CD4-positive, alpha-beta T cell treated with Interleukin-10 for 1 hour (primary cell): ENCODE measurements around the gene WDFY2.

Experiments used
- DNase-seq: peaks from one replicate; pipeline ENCODE4 v3.0.0-alpha.2; 2020

Gene WDFY2

DNA sequence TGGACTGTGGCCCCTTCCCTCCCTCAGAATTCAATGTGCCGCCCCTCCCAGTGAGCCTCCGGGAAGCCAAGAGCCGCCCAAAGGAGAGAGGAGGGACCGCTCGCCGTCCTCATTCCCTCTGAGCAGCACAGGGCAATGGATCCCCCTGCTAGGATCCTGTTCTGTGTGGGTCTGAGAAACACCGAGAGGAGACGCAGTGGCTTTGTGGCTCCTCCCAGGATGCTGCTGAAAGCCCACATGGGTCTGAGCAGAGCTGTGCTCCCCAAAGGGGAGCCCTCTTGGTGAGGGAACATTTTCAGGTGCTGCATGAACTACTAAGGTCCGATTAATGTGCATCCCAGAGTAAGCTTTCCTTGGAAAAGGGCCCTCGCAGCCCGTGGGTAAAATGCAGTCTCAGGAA, 189.3 kb downstream of the WDFY2 start:
- no peak for DNase-seq

DNA sequence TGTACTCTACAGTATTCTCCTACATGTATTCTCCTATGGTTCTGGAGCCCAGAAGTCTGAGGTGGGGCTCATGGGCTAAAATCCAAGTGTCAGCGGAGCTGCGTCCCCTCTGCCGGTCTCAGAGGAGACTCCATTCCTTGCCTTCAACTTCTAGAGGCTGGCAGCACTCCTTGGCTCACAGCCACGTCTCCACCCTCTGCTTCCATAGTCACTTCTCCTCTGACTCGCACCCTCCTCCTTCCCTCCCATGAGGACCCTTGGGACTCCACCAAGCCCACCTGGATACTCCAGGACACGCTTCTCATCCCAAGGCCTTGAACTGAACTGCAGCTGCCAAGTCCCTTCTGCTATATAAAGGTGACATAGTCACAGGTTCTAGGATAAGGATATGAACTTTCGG, 191.9 kb downstream of the WDFY2 start:
- DNase-seq, result no peak

DNA sequence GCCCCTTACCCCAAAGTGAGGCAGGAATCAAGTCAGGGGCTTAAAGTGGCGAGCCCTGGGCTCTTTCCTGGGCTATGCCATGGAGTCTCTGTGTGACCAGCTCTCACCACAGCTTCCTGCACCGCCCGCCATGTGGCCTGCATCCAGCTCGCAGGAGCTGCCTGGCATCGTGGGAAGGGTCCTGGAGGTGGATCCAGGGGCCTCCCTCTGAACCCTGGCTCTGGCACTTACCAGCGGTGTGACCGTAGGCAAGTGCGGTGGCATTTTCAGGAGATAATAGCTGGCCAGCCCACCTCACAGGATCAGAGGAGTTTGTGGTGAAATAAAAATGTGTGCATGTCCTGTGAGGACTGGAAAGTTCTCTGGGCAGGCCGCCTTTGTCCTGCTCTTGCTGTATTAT, 193.7 kb downstream of the WDFY2 start:
- no peak for DNase-seq

DNA sequence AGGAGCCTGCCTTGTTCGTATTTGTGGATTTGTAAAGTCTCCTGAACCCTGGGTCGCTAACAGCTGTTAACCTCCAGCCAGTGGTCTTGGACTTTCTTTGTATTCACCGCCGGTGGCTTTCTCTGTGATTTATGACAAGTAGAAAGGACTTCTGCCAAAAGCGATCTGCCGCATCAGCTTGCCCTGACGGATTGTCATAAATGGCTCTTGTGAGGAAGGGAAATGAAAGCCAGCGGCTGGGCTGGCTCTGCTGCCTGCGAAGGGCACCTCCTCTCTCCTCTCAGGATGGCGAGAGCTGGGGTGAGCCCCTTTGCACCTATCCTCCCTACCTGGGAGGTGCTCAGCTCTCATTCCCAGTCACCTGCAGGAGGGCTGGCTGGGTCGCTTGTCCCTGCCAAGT, 194.1 kb downstream of the WDFY2 start:
- no peak for DNase-seq

DNA sequence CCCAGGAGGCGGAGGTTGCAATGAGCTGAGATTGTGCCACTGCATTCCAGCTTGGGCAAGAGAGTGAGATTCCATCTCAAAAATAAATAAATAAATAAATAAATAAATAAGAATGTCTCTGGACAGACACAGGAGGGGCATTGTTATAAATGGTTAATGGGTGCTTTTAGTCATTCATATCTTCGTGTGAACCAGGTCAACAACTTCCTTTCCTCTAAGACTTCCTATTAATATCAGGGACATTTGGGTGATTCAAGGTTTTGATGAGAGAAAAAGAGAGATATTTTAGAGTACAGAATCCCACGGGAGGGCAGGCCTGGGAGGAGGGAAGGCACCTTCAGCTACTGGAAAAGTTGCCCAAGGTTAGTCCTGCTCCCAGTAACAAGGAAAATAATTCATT, 195.8 kb downstream of the WDFY2 start:
- no peak for DNase-seq

DNA sequence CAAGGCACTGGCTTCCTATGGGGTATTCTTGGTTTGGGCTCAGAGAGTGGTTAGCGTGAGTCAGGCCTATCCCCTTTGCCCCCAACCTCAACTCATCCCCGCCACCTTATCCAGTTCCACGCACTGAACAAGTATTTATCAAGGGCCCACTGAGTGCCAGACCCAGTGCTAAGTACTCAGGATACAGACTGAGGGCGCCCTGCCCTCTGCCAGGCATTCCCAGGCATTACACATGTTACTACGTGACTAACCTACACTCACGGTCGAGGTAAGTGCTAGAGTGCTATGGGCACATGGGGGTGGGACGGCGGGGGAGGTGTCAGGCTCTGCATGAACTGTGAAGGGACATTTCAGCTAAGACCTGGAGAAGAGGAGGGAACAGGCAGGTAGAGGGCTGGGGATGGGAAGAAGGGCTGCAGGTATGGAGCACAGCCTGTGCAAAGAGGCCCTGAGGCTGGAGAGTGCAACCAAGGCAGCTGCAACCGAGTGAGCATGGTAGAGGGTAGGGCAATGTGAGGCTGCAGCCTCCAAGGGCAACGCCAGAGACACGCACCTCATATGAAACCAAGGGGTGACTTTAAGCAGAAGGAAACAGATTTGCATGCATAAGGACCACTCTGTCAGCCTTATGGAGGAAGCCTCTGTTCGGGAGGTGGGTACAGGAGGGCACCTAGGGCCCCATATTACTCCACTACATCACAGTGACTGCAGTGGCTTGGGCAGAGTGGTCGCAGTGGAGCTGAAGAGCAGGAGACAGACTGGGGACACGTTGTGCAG, 197.2 kb downstream of the WDFY2 start:
- DNase-seq, result no peak

DNA sequence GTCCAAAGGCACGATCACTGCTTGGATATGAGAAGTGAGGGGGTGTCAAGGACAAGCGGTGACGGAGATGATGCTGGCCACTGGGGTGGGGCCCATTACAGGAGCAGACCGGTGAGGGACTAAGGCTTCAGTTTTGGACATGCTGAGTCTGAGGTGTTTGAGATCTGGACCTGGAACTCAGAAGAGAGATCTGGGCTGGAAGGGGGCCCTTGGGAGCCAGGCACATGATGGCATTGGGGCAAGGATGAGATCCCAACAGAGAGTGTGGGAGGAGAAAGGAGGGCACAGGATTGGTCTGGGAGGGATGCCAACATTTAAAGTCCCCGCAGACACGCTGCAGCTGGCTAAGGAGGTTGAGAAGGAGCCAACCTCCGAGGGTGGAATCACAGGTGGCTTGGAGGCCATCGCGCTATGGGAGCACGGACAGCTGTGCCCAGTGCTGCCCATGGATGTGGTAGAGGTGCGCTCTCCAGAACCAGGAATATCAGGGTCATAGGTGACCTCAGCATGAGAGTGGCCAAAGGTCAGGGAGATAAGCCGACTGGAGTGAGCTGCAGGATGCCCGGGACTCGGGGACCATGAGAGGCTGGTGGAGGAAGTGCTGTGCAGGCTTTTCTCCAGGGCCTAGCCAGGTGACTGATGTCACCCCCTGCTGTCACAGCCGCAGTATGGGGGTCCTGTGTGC, 197.9 kb downstream of the WDFY2 start:
- DNase-seq, result no peak

DNA sequence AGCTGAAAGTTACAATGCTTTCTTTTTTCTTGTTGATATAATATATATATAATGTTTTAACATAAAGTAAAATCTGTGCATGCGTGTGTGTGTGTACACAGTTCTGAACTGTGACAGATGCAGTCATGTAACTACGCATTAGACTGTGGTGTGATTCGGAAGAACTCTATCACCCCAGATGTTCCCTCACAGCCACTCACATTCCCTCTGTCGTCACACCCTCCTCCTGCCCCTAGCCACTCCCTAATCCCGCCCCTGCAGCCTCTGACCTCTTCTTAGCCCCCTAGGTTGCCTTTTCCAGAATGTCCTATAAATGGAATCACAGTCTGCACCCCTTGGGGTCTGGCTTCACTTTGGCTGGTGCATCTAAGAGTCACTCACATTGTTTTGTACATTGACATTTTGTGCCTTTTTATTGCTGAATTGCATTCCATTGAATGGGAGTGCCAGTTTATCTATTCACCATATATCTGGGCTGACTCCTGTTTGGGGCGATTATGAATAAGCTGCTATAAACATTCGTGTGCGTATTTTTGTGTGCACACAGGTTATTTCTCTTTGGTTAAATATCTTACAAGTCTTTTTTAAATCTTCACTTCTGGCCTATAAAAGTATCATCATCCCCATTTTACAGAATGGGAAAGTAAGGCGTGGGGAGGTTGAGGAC, 199.3 kb downstream of the WDFY2 start:
- no peak for DNase-seq

DNA sequence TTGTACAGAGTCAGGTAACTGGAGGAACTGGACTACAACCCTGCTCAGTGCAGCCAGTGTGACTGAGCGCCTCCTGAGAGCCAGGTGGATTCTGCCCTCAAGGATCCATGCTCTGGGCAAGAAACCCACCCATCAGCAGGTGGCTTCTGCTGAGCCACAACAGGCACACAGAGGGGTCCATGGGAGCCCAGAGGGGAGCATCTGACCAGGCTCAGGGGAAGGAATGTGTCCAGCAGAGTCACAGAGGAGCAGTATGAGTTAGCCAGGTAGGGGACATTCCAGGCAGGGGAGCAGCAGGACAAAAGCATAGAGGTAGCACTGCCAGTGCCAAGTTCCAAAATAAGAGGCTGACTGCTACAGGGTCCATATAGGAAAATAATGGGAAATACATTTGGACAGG, 199.8 kb downstream of the WDFY2 start:
- DNase-seq, result no peak

DNA sequence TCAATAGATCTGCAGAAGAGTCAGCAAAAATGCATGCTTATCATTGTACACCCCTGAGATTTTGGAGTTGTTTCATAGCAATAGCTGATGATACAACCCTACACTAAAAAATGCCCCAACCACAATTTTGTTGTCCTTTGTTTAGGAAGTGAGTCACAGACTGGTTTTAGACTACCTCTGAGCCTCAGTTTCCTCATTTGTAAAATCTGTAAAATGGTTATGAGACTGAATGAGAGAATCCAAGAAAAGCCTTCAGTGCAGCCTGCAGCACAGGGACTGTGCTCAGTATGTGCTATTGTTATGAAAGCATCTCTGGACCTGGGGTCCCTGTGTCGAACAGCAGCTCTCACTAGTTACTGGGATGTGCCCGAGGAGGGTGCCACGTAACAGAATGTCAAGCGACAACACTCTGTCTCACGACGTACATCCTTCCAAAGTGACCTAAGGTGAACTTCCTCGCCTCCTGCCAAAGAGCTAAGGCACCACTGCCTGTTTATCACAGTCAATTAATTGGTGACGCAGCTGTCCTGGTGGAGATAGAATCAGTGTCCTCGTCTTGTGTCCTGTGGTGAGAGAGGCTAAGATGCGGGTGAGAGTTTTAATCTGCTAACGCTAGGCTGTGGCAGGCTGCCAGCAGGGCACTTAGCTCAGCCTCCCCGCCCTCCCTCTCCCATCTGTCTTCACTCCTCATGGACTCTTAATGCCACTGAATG, 201.6 kb downstream of the WDFY2 start:
- DNase-seq, result no peak

DNA sequence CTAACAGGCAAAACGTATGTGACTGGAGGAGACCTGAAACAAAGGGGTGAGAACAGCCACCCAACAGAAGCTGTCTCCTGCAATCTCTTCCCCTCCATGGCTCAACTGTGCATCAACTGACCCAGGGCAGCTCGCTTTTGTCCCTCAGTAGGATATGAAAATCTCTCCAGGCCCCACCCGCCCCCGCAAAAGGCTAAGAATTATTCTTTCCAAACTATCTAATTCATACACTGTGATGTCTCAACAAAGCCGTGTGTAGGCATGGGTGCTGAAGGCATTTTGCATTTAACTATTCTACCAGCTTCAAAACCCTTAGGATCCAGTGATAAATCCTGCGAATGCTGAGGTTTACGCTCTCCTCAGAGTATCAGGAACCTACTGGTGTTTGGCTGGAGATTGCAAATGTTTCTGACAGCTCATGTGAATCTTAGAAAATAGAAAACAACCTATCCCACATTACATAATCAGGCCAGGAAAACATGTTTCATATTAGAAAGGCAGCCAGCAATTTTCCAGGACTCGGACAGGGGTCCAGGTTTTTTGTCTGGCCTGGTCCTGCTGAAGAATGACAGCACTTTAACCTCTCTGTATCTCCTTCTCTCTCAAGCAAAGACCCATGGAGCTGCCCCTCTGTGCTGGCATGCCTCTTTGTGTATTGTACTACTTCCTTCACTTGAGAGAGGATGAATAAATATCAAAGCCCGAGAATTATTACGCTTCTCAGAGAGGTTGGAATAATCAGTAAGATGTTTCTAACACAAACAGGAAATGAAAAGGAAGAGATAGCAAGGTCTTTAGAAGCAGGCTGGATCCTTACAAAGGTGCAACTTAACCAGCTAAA, 202.4 kb downstream of the WDFY2 start:
- no peak for DNase-seq

DNA sequence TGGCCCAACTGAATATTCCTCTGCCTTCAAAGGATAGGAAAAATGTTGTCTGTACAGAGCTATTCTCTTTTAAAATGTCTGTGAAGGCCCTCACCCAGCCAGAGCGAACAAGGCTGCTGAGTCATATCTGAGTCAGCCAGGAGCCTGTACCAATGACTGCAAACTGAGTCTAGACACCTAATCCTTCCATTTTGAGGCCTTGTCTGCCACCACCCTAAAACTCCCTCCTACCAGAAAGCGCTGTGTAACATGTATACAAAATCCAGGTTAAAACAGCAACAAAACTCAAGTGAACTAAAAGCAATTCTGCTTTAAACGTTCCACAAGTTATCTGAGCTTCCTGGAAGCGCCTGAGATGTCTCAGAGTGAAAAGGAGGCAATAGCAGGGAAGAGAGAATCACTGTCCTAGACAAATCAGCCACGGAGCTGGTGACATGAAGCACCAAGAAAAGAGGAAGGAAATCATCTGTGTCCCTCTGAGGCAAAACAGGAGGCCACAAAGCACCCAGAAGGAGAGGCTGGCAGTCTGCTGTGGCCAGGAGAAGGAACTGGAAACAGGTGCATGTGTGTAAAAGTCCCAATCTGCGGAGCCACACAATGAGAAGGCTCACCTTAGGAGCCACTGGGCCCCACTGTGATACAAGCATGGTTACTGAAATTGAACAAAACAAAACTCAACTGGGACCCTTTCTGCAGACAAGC, 209.5 kb downstream of the WDFY2 start:
- DNase-seq, result no peak

DNA sequence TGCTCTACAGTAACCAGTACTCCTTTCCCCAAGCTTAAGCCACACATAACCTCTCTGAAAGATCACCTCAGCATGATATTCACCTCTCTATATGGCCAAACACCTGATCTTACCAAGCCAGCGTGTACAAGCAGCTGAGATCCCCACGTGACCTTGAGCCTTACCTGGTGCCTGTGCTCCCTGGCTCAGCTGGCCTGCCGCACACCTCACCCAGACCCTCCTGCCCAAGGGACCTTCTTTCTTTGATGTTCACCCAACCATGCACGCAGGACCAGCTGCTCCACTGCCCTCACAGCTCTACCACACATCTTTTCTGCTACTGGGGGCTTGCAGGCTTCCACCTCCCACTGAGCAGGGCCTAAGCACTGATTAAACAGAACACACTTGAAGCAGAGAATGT, 210.7 kb downstream of the WDFY2 start:
- no peak for DNase-seq

DNA sequence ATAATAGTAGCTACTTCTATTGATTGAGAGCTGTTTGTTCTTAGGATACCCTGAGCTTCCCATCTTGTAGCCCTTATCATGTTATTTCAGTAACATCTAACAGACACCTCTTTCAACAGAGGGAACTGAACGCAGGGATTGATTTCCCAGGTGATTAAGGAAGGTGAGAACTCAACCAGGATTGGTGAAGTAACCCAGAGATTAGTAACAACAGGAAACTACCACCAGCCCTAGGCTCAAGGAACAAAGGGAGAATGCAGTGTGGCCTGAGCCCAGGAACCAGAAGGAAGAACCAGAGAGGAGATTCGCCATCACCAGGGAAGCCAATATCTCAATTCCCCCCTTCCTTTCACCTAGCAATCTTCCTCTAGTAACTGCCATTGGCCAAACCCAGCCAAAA, 211.2 kb downstream of the WDFY2 start:
- no peak for DNase-seq

DNA sequence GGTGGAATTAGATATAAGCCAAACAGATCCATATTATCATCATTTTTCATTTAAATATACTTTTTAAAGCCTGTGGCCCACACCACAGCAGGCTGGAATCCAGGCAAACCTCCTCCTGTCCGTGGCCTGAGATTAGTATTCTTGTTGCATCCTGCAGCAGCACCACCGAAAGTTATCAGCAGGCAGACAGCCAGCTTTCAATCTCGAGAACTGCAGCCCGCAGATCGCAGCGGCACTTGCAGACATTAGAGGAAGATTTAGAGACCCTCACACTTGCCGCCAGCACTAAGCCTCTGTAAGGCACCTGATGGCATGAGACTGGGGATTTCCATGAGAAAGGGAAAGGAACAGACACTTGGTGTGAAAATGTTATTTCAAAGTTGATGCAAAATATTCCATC, 212.3 kb downstream of the WDFY2 start:
- DNase-seq, result no peak

DNA sequence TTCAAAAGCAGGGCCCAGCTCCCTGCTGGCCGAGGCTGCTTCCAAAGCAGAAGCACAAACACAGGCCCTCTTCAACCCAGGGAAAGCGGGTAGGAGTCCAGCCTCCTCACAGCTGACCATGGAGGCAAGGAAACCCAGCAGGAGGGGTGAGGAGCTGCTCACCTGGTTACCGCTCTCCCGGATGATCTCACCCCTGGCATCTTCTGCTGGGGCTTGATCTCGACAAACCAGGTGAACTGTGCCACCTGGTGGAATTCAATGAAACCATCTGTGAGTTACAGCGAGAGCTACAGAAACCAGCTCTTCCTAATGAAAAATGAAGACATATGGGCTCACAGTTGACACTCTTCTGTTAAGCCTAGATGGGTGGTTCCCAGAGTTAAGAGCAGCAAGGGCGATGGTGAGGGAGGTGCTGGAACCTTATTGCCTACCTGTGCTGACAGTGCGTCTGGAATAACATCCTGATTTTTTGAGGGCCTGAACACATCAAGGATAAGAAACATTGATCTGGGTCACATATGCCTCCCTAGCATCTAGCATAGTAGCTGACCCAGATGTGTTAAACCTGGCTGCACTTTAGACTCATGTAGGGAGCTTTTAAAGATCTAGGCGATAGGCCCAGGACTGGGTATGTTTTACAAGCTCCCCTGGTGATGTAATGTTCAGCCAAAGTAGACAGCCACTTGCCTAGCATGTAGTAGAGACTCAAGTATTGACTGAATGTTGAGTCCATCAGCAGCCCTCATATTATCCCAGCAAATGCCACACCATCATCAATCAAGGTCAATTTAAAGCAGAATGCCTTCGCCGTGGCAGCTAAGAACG, 213.6 kb downstream of the WDFY2 start:
- peak; percentile 79 for DNase-seq

DNA sequence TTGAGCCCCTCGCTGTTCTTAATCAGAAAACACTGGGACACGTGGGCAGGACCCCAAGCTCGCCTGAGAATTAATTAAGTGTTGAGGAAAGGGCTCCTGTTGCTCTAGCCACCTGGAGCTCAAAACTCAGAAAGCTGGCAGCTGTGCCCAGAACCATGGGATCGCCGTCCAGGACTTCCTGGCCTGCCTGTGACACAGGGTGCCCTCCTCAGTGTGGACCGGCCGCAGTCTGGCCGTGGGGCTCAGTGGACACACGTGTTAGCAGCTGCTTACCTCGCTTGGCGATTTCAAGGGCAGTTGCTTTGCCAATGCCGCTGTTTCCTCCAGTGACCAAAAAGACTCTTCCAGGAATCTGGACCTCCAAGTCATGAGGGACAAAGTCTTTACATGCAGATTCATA, 215.0 kb downstream of the WDFY2 start:
- no peak for DNase-seq

DNA sequence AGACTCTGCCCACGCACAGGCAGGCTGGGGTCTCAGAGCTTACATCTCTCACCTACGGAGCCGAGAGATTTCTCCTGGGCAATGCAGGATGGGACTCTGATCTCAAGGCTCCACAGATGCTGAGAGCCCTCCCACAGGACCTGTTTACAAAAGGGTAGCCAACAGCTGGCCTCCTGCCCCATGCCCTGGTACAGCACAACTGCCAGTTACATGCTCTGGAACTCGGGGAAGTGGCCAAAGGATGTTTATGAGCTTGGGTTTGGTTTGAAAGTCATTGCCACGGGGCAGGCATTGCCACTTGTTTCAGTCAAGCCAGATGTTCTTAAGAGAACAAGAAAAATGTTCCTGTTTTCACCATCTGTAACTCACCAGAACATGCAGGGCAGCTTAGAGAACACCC, 216.2 kb downstream of the WDFY2 start:
- DNase-seq, result no peak

DNA sequence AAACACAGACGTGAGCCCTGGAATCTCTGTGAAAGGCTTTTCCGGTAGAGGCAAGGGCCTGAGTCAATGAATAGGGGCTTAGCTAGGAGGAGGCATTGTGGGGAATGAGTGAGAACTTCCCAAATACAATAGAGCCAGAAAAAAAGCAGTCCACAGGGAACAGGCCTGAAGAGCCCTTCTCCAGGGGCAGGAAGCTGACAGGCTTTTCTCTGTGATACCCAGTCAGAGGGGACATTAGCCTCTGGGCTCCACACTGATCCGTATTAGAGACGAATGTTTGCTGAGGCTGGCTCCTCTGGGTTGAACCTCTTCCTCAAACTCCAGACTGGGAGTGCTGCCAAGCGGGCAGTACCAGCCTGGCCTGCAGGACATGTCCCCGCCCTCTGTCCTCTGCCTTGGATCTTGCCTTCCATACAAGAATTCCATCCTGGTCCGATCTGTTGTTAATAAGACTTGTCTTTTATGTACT, 217.4 kb downstream of the WDFY2 start:
- no peak for DNase-seq

DNA sequence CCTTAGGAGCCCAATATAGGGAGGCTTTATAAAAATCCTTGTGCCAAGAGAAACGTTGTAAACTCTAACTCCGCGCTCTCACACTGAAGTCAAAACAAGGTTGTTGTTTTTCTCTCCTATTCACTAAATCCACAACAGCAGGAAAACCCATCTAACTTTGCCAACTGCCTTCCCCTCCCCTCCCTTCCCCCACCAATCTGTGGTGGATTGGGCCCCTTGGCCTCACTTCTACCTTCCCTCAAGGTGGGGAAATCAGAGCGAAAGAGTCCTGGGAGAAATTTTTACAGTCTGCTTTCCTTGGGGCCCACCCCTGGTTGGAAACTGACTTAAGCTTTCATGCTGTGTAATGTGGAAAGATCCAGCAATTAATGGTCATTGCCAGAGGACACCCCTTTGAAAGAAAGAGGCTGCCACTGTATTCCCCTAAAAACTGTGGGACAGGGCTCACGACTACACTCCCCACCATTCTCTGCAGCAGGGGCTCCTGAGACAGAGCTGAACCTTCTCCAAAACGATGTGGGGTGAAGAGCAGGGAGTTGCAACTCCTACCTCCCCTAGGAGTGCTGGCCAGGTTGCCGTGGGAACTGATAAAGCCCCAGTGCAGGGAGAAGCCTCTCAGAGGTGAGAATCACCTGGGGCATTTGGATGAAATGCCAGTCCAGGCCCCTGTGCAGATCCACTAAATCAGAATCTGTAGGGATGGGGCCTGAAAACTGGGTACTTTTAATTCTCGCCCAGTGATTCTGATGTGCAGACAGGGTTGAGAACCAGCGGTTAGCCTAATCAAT, 218.6 kb downstream of the WDFY2 start:
- DNase-seq, result peak; percentile 35
